ENCODE measurements around the gene OR2L8. TPM values are rescaled to one million over a fixed set of nuclear protein-coding genes. Genes with fewer than 3 reads are reported as not detected.
A peak's percentile ranks its signal among the peaks of the same experiment; 100 is the strongest.

Gene OR2L8
- total RNA-seq, 6 experiments from 2014 or later = not detected

DNA sequence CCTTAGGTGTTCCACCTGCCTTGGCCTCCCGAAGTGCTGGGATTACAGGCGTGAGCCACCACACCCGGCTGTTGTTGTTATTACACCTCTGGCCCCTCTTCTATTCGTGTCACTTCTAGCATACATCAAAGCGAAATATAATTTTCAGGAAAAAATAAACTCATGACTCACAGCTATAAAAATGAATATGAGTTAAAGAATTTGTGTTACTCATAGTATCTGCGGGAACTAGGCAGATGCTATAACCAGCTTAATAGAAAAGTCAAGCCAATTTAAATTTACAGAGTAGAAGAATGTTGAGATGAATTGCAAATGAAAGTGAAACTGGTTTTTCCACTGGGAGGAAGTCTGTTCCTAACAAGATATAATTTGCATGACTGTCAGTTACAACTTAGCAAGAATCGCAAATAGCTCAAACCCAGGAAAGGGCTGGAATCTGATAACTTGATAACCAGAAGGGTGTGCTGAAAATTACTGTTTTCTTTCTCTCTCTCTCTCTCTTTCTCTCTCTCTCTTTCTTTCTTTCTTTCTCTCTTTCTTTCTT lies 42.1 kb upstream of the OR2L8 start:
- intact Hi-C loops (cut with DNase I) = no loop called here

DNA sequence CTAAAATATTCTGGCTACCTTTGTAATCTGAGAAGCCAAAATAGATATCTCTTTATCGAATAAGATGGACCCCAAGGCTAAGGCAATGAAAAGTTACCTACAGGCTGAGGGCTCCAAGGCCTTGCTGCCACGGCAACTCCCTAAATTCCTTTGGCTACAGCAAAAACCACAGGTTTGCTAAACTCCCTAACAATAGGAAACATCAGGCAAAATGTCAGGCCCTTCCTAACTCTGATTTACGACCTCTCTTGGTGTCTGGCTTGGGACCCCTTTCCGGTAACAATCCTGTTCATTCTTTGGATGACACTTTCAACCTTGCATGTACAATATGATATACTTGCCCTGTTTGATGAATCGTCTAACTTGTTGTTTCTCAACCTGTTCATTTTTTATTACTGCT lies 39.9 kb upstream of the OR2L8 start:
- WGBS (ENCODE audit: insufficient coverage, low coverage, low lambda C conversion rate, missing lambda C conversion rate) = 46% methylated on average over 5 of the region's 5 CpGs
- no peaks in the 10 kb centered on the region for H3K4me1 ChIP-seq
- no peaks in the 10 kb centered on the region for H3K27me3 ChIP-seq
- ATAC-seq (no peak), DNase-seq (no peak)
- no peak overlapping the region for H3K4me3 ChIP-seq
- intact Hi-C loops (cut with DNase I) = no loop called here
- H3K36me3 ChIP-seq = no peaks in the 10 kb centered on the region
- H3K27ac ChIP-seq = no peak overlapping the region
- no peaks in the 10 kb centered on the region for H3K9me3 ChIP-seq
- TF ChIP-seq POLR2A (IDR thresholded peaks at IDR 0.05) = no peak
- TF ChIP-seq, protein P1, sequence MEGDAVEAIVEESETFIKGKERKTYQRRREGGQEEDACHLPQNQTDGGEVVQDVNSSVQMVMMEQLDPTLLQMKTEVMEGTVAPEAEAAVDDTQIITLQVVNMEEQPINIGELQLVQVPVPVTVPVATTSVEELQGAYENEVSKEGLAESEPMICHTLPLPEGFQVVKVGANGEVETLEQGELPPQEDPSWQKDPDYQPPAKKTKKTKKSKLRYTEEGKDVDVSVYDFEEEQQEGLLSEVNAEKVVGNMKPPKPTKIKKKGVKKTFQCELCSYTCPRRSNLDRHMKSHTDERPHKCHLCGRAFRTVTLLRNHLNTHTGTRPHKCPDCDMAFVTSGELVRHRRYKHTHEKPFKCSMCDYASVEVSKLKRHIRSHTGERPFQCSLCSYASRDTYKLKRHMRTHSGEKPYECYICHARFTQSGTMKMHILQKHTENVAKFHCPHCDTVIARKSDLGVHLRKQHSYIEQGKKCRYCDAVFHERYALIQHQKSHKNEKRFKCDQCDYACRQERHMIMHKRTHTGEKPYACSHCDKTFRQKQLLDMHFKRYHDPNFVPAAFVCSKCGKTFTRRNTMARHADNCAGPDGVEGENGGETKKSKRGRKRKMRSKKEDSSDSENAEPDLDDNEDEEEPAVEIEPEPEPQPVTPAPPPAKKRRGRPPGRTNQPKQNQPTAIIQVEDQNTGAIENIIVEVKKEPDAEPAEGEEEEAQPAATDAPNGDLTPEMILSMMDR (IDR thresholded peaks at IDR 0.05) = no peak

More for the DNA sequence above, 42.1 kb upstream of the OR2L8 start:
- TF ChIP-seq, protein P1 (IDR thresholded peaks at IDR 0.05) = no peak
- TF ChIP-seq POLR2A (IDR thresholded peaks at IDR 0.05) = no peak
- no peaks in the 10 kb centered on the region for H3K36me3 ChIP-seq
- H3K4me1 ChIP-seq = no peaks in the 10 kb centered on the region
- H3K27me3 ChIP-seq = no peaks in the 10 kb centered on the region
- ATAC-seq = peak; percentile 55 to 72 (median 58)
- peak overlapping the region in 2 of 3 donors; percentile 1 to 14 for H3K4me3 ChIP-seq
- H3K9me3 ChIP-seq = no peaks in the 10 kb centered on the region
- H3K27ac ChIP-seq = no peak overlapping the region
- no peak for DNase-seq
- WGBS (ENCODE audit: insufficient coverage, low coverage, low lambda C conversion rate, missing lambda C conversion rate) = 33% methylated on average over 7 of the region's 7 CpGs

DNA sequence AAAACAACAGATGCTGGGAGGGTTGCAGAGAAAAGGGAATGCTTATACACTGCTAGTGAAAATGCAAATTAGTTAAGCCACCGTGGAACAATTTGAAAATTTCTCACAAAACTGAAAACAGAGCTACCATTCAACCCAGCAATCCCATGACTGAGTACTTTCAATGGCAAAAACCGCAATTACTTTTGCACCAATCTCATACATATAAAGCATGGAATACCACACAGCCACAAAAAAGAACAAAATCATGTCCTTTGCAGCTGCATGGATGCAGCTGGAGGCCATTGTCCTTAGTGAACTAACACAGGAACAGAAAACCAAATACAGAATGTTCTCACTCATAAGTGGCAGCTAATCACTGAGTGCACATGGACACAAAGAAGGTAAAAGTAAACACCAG lies 34.9 kb upstream of the OR2L8 start:
- Histone ChIP-seq H3K36me3 (no peaks in the 10 kb centered on the region), H3K4me3 (no peak overlapping the region), H3K27ac (no peak overlapping the region), H3K4me1 (no peaks in the 10 kb centered on the region), H3K9me3 (no peaks in the 10 kb centered on the region), H3K27me3 (peaks cover 0 to 2% of the 10 kb centered on the region in 2 donors)
- DNase-seq (no peak), ATAC-seq (no peak)
- 79% methylated on average over 2 of the region's 2 CpGs for WGBS (ENCODE audit: insufficient coverage, low coverage, low lambda C conversion rate, missing lambda C conversion rate)
- intact Hi-C loops (cut with DNase I) = no loop called here
- no peak for TF ChIP-seq POLR2A (IDR thresholded peaks at IDR 0.05)
- TF ChIP-seq, protein P1 (IDR thresholded peaks at IDR 0.05) = no peak

DNA sequence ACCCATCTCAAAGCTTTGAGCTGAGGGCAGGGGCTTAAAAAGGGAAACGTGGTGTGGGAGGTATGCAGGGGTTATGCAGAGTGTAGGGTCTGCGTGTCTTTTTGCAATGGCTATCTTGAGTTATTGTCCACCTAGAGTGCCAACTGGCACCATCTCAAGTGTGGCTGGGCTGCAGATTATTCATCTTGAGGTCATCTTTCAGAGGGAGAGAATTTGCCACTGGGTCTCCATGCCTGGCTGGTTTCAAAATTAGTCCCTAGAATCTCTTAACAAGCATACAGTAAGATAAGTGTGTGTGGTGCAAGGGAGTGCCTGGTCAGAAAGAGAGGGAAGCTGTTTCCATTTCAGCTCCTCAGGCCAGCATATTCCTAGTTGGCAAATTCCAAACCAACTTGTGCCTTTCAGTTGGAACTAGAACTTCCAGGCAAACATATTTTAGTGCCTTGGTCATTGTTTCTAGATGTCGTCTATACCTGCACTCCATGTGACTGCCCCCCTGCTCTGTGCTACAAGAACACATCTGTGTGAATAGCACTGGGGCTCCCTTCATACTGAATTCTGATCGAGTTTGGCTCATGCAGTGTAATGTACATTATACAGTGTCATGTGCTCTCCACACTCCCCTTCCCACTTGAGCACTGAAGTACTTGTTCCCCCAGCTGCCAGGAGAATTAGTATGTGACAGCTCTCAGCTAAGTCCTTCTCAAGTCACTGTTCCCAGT lies 33.6 kb upstream of the OR2L8 start:
- Histone ChIP-seq H3K36me3 (no peaks in the 10 kb centered on the region), H3K27me3 (peaks cover 0 to 2% of the 10 kb centered on the region in 2 donors), H3K4me1 (no peaks in the 10 kb centered on the region), H3K4me3 (no peak overlapping the region), H3K27ac (no peak overlapping the region), H3K9me3 (no peaks in the 10 kb centered on the region)
- ATAC-seq (no peak), DNase-seq (no peak)
- TF ChIP-seq, protein P1 (IDR thresholded peaks at IDR 0.05) = no peak
- WGBS (ENCODE audit: insufficient coverage, low coverage, low lambda C conversion rate, missing lambda C conversion rate) = 39% methylated on average over 4 of the region's 4 CpGs
- intact Hi-C loops (cut with DNase I) = no loop called here
